Prostate gland (tissue), 2 donors: Measurements from ENCODE around the gene RAMACL. TPM values are rescaled to one million over a fixed set of nuclear protein-coding genes. Genes with fewer than 3 reads are reported as not detected.

ENCODE experiments used
- DNase-seq: peaks from one replicate; pipeline ENCODE4 v3.0.0-alpha.2; 2019; ENCODE audit warnings: low spot score
- H3K27ac ChIP-seq, 2 donors: fragments of 200-600 bp; sonication (generic); 2 replicates each; pipeline ENCODE4 v1.5.1; 2017 to 2019
- H3K27me3 ChIP-seq: fragments of 200-600 bp; sonication (generic); replicated peaks from 2 replicates; pipeline ENCODE4 v1.5.1; 2019; ENCODE audit not compliant: insufficient read depth
- H3K36me3 ChIP-seq, 2 donors: fragments of 200-600 bp; sonication (generic); 1 replicate in 1 of 2; 2 replicates in 1 of 2; pipeline versions ENCODE4 v1.5.1 to v1.8.1; 2017 to 2019
- H3K4me1 ChIP-seq: fragments of 200-600 bp; sonication (generic); replicated peaks from 2 replicates; pipeline ENCODE4 v1.5.1; 2019
- H3K4me3 ChIP-seq, 2 donors: fragments of 200-600 bp; sonication (generic); 2 replicates each; pipeline ENCODE4 v1.5.1; 2017 to 2019
- H3K9me3 ChIP-seq: fragments of 200-600 bp; sonication (generic); 2 replicates; pipeline ENCODE4 v1.5.1; 2017
- CTCF ChIP-seq, 4 experiments: fragments of 200-600 bp in 2 of 4; fragments of 450-650 bp in 2 of 4; sonication (generic) in 2 of 4; IDR thresholded peaks; 1 replicate in 3 of 4; 2 replicates in 1 of 4; pipeline ENCODE4 v1.5.1; 2016 to 2019; ENCODE audit warnings: antibody characterized with exemption in 4 of 4, mild to moderate bottlenecking in 2 of 4, moderate library complexity in 2 of 4
- POLR2A ChIP-seq: fragments of 450-650 bp; IDR thresholded peaks from one replicate; pipeline ENCODE4 v1.6.1; 2016; ENCODE audit warnings: antibody characterized with exemption, mild to moderate bottlenecking
- POLR2AphosphoS5 ChIP-seq: sonication (generic); formaldehyde crosslinking; IDR thresholded peaks from one replicate; pipeline ENCODE4 v1.6.1; 2017; ENCODE audit warnings: antibody characterized with exemption
- whole genome bisulfite sequencing: methylation state at CpG from one replicate; pipeline ENCODE4 v1.1.5; 2018; 5-methylcytosine and 5-hydroxymethylcytosine counted together
- intact Hi-C: fragments of 100-400 bp; cut with DNase I; formaldehyde crosslinking; loops from one replicate; pipeline ENCODE4 v1.14.2; 2022
- total RNA-seq, 2 donors: library from RNA; depleted of rRNA; stranded (reverse); fragments of >200 nt; gene quantifications; one replicate each; pipeline ENCODE4 v1.1.0, GENCODE V29; 2016

RAMACL gene
- total RNA-seq, 2 donors from 2014 or later, result 0.68 to 1.1 TPM

GRCh38 chr6:166603043-166603690, 16.7 kb upstream of the RAMACL start:
- intact Hi-C loops, result no loop called here
- TF ChIP-seq POLR2A (no peak), POLR2AphosphoS5 (no peak), CTCF (IDR thresholded peaks at IDR 0.05) (no peak)
- 90% methylated on average over 14 of the region's 14 CpGs for WGBS
- H3K27ac ChIP-seq, result no peak overlapping the region
- no peak for DNase-seq
- H3K27me3 ChIP-seq, result no peaks in the 10 kb centered on the region
- no peaks in the 10 kb centered on the region for H3K36me3 ChIP-seq
- H3K4me3 ChIP-seq, result no peak overlapping the region
- no peaks in the 10 kb centered on the region for H3K9me3 ChIP-seq
- no peaks in the 10 kb centered on the region for H3K4me1 ChIP-seq

GRCh38 chr6:166601956-166602355, 15.5 kb upstream of the RAMACL start:
- H3K36me3 ChIP-seq, result no peaks in the 10 kb centered on the region
- H3K27ac ChIP-seq, result no peak overlapping the region
- no peaks in the 10 kb centered on the region for H3K4me1 ChIP-seq
- TF ChIP-seq POLR2A (no peak), POLR2AphosphoS5 (no peak), CTCF (IDR thresholded peaks at IDR 0.05) (no peak)
- no peaks in the 10 kb centered on the region for H3K27me3 ChIP-seq
- 95% methylated on average over 10 of the region's 10 CpGs for WGBS
- DNase-seq, result no peak
- H3K4me3 ChIP-seq, result no peak overlapping the region
- intact Hi-C loops, result no loop called here
- H3K9me3 ChIP-seq, result no peaks in the 10 kb centered on the region

GRCh38 chr6:166600931-166601330, 14.5 kb upstream of the RAMACL start:
- intact Hi-C loops, result no loop called here
- Histone ChIP-seq H3K27ac (no peak overlapping the region), H3K27me3 (no peaks in the 10 kb centered on the region), H3K4me1 (no peaks in the 10 kb centered on the region), H3K9me3 (no peaks in the 10 kb centered on the region), H3K4me3 (no peak overlapping the region), H3K36me3 (no peaks in the 10 kb centered on the region)
- WGBS, result 82% methylated on average over 2 of the region's 2 CpGs
- no peak for DNase-seq
- TF ChIP-seq CTCF (IDR thresholded peaks at IDR 0.05) (no peak), POLR2A (no peak), POLR2AphosphoS5 (no peak)

DNA sequence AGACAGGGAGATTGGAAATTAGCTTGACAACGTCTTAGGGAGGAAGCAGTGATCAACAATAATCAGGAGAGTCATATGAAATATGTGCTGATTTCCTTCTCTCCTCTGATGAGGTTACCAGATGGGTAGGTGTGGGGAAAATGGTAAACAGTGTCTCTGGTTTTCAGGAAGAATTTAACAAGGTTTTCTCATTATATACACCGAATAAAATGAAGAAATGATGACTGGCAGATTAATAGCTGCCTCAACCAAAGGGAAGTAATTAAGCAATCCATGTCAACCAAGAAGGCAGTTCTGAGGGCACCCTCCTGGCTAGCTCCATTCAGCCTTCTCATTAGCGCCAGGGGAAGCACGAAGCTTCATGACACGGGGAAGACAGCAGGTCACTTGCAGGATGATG, 12.7 kb upstream of the RAMACL start:
- intact Hi-C loops, result no loop called here
- H3K36me3 ChIP-seq, result no peaks in the 10 kb centered on the region
- H3K4me1 ChIP-seq, result no peaks in the 10 kb centered on the region
- no peak overlapping the region for H3K27ac ChIP-seq
- no peaks in the 10 kb centered on the region for H3K9me3 ChIP-seq
- no peak for DNase-seq
- H3K4me3 ChIP-seq, result no peak overlapping the region
- WGBS, result 73% methylated on average over 5 of the region's 5 CpGs
- H3K27me3 ChIP-seq, result no peaks in the 10 kb centered on the region
- no peak for TF ChIP-seq POLR2AphosphoS5
- no peak for TF ChIP-seq CTCF (IDR thresholded peaks at IDR 0.05)
- TF ChIP-seq POLR2A, result no peak

DNA sequence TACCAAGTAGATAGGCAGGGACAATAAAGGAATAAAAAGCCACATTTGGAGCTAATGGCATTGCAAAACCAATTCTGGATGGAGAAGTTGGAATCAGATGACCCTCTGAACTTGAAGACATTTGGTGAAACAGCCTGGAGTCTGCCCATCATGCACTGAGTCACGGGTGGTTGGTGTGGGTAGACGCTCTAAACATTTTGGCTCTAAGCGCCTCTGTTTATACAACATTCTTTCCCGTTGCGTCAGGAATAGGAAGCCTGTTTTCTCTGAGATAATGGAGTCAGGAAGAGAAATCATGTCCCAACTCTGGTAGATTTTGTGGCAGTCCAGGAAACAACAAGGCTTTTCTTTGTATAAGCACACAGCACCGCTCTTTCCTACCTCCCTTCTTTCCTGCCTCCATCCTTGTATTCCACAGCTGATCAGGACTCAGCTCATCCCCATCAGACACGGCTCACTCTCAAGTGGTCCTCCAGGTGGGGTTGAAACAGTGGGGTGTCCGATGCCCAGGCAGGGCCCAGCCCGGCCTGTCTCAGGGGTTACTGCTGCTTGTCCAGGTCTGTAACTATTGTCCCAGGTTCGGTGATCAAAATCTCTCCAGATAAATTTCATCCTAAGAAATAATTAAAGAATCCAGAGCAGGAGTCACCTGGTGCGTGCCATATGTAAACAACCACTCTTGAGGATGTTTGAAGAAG, 12.1 kb upstream of the RAMACL start:
- intact Hi-C loops, result no loop called here
- 62% methylated on average over 11 of the region's 11 CpGs for WGBS
- TF ChIP-seq POLR2A, result no peak
- peak; percentile 10 for TF ChIP-seq POLR2AphosphoS5
- no peak for TF ChIP-seq CTCF (IDR thresholded peaks at IDR 0.05)

More for the DNA sequence above, 12.1 kb upstream of the RAMACL start:
- Histone ChIP-seq H3K27me3 (no peaks in the 10 kb centered on the region), H3K9me3 (no peaks in the 10 kb centered on the region), H3K36me3 (no peaks in the 10 kb centered on the region), H3K4me3 (no peak overlapping the region), H3K27ac (no peak overlapping the region), H3K4me1 (no peaks in the 10 kb centered on the region)
- no peak for DNase-seq
